NOMO-1 (cell line): ENCODE measurements around the gene EYS.
"Not testable (repeated sequence)": the region's sequence is repeated elsewhere in the genome, so short reads cannot be mapped to it uniquely, and the experiment has no call there.

Source experiments
- DNase-seq, 2 experiments: peaks; one replicate each; lab custom pipeline; 2025; ENCODE audit not compliant: unreplicated experiment in 2 of 2; lab: John Stamatoyannopoulos, UW

EYS gene

DNA sequence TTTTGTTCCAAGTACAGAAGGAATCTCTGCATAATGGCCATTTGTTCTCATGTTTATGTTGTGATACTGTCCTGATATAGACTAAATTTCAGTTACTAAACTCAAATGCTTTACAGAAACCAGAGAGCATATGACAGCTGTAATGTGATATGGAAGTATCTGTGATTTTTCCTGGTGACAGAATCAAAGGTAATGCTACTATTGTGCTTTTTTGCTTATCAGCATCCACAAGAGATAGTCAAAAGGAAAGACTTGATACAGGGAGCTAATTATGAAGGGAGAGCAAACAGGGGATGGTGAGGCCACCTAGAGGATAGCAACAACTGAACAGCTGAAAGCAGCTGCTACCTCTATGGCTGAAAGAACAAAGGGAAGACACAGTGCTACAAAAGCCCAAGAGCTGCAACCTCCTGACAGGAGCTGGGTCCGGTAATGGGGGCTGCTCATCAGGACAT, 1890.0 kb downstream of the EYS start:
- DNase-seq = peak in 1 of 2 experiments; percentile 7

DNA sequence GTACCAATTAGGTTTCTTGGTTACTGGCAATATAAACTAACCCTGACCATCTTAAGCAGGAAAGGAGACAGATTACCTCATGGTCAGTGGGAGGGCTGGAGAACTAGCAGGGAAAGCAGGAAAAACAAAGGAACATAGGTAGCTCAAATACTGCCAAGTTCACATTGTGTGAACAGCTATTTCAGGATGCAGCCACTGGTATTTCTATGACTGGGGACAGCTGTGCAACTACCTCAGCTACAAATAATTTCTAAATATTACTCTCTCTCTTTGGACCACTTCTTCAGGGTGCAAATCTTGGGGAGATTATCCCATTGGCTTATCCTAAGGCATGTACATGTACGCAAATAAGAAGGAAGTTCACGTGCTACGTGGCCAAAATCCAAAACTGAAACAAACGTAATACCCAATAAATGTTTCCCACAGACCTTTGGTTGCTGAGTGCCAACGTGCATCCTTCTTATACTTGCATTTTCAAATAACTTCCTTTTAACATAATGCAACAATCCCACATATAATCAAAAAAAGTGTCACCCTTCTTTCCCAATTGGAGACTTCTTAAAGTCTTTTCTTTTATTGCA, 1890.5 kb downstream of the EYS start:
- peak in 1 of 2 experiments; percentile 14 for DNase-seq

DNA sequence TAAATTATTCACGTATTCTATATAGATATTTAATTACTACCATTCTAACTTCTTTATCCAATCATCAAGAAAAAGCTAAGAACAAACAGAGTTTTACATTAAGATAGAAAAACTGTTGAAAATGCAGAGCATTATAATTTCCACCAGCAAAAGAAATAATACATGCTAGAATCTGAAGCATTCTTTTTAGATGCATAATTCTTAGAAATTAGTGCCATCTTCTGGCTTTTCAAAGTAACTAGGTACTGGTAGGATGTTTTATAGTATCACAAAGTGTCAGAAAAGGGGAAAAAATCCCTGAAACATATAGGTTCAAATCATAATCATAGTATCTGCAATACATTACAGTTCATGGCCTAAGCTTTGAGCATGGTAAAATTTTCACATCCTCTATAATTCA, 1892.6 kb downstream of the EYS start:
- DNase-seq = no peak

DNA sequence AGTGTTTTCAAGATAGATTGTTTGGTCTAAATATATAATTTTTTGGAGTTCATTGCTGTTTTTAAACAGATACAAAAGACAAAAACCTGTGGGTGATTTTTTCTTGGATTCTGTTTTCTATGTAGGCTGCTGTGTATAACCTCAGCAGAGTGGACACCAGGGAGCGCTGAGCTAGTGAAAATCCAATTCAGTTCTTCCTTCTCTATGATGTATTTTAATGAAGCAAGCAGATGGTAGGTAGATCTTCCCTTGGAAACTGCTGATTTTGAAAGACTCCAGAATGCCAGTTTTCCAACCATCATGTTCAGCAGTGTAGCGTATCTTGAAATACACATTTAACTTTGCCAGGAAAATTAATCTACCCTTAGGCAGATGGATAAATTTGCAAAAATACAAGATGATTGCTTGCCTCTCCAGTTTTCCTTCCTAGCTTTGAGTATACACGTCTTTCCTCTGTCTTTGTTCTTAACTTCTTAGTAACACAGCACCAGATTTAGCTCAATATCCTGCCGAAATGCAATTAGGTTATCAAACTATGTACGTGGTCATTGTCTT, 1893.4 kb downstream of the EYS start:
- no peak for DNase-seq

DNA sequence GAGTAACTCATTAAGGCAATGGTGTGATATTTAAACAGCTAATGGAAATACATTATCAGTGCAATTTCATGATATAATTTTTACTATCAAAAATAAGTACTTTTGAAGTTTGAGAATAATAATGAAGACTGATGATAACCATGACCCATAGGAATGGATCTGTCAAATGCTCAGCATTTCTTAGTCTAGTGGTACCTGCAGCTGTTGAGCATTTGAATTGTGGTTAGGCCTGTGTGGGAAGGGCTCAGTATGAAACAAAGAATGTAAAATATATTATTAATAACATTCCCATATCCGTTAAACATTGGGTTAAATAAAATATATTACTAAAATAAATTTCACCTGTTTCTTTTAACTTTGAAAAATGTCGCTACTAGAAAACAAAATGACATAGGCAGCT, 1898.5 kb downstream of the EYS start:
- DNase-seq = no peak

DNA sequence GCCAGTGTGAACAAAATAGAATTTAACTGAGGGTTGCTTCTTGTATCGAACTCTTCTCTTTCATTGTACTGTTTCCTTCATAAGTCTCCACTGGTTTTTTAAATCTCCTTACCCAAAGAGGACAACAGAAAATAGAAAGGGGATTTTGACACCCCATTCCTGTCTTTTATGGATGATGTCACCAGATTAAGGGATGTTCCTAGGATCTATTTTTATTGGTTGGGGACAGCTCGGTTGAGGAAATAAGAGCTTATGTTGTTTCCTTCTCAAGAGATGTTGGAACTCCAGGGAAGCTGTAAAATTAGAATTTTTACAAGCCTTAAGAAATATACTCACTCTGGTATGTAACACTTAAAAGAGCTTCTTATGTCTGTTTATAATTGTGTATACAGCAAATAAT, 1900.0 kb downstream of the EYS start:
- DNase-seq = no peak

DNA sequence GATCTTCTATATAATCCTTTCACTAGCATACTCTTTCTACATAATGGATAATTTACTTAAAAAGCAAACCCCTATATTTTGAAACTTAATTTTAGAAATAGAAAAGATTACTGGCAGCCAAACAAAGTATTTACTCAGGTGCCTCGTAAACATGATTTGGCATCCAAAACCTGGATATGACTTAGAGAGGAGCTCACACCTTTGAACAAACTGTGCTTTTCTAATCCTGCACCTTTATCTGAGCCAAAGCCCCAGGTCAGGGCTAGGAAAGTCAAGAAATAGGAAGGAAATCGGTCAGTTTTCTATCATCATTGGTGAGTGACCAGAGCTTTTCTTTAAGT, 1900.5 kb downstream of the EYS start:
- DNase-seq = no peak

DNA sequence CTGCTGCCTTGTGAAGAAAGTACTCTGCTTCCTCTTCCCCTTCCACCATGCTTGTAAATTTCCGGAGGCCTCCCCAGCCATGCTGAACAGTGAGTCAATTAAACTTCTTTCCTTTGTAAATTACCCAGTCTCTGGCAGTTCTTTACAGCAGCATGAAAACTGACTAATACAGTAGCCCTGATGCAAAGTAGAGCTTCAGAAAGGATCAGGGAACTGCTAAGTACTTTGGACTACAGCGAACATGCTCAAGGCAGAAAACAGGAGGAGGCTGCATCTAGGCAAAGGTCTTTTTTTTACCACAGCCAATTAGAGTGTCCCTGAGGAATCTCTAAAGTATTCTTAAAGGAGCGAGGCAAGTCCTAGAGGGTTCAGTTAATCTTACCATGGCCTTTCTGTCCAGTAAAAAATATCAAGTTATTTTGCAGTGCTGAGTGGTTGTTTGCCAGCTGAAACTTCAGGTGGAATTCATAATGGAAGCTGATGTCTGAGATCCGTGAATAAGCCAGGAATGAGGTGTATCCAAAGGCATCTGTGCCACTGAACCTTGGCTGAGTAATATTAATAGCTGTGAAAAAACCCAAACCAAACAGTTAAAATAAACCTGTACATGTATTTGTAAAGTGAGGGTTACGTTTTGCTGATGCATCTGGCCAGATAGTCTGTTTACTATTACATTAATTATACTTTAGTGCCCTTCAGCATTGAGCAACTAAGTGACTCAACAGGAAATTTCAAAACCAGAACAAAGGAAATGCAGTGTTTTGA, 1901.0 kb downstream of the EYS start:
- DNase-seq = peak; percentile 58 to 89

DNA sequence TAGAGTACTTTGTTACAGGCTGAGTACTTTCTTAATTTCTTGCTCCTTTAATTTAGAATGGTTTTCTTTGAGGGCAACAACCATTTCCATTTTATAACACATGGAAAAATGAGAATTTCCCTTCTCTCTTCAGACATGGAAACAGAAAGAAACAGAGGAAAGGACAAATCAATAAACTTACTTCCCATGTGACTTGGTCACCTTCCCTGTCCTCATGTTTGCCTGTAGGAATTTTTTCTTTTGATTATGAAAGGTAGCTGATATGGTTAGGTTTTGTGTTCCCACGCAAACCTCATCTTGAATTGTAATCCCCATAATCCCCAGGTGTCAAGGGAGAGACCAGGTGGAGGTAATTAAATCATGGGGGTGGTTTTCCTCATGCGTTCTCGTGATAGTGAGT, 1901.7 kb downstream of the EYS start:
- no peak for DNase-seq

DNA sequence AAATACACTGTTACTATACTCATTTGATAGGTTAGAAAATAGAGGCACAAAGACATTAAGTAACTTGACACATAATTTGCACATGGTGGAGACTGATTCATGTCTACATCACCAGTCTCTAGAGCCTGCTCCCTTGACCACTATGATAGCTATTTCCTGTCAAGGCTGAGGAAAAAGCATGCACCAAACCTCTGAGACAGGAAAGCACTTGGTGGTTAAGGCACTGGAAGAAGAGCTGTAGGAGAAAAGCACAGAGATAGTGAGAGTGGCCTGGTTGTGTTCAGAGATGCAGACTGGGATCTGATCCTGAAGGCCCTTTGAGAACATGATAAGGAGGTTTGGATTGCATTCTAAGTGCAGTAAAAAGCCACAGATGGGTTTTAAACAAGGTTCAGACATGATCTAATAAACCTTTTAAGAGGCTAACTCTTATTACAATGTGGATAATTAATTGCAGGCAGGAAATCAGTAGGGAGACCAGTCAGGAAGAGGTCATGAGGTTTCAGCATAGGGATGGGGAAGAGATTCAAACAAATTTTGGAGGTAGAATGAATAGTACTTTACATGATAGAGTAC, 1902.6 kb downstream of the EYS start:
- no peak for DNase-seq

DNA sequence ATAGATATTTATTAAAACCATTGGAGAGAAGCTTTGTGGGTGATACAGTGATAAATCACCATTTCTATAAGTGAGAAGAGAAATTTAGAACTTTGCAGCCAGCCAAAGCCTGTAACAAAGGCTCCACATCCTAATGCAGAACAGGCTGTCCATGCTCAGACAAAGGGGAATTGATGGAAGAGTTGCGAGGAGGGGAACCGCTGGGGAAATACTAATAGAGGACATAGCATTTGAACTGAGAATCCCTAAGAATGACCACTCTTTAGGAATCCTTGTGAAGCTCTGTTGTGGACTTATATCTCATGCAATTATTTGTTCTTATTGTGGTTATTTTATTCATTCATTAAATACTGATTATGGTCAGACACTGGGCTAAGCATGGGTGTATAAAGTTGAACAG, 1903.7 kb downstream of the EYS start:
- no peak for DNase-seq

DNA sequence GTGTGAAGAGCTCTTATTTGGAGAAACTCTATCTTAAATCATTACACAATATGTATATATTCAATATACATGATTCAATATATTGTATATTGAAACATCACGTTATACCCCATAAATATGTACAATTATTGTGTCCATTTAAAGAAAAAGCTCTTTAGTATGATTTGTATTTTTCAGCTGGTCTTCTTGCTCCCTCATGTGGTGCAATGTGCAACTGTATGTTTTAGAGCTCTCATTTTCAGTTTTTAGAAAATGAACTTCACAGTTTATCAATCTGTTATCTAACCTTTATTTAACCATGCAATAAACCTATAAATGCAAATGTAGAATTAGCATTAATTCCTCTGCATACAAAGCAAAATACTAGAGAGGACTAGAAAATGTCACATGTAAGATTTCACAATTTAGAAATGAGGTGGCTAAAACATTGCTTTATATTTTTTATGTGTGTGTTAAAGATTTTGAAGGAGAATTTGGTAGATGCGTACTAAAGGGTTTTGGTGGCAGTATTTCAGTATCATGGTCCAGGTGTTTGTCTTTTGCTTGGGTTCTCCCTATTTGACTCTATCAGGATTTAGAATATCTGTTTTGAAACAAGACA, 1904.3 kb downstream of the EYS start:
- DNase-seq = peak in 1 of 2 experiments; percentile 21

DNA sequence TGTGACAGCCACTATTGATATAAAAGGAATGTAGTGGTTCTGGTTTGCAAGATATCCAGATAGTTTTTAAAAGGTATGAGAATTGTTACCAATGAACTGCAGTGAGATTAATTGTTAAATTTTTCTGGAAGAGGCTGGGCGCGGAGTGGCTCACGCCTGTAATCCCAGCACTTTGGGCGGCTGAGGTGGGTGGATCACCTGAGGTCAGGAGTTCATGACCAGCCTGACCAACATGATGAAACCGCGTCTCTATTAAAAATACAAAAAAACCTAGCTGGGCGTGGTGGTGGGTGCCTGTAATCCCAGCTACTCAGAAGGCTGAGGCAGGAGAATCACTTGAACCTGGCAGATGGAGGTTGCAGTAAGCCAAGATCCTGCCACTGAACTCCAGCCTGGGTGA, 1906.6 kb downstream of the EYS start:
- DNase-seq = not testable (repeated sequence)

DNA sequence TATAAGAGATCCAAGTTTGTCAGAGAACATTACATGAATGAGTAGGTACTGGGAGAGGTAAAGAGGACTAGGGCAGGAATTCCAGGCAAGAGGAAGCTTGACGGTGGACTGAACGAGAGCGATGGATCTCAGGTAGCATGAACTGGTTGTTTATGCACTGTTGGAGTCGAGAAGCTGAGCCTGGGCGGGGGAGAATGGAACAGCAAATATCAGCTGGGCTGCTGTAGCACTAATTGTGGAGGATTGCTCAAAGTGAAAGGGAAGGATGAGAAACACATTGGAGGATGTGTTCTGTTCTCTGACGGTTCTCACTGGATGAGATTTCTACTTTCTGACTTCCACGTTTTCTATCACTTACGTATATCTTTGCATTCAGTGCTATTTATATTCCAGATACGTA, 1907.2 kb downstream of the EYS start:
- no peak for DNase-seq

DNA sequence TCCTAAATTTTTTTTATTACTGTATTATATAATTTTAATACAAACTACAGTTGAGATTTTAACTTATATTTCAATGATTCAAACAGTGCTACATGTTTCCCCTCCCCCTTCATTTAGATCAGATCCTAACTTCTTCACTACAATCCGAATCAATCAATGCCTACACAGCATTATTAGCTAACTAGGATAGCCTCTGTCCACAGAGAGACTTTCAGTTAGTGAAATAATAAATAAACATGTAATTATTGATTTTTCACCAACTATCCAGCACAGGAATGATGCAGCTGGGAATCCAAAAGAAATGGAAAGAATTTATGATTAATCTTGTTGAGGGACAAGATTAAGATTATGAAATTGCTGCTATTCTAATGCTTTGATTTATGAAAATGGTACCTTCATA, 1907.7 kb downstream of the EYS start:
- DNase-seq = no peak

DNA sequence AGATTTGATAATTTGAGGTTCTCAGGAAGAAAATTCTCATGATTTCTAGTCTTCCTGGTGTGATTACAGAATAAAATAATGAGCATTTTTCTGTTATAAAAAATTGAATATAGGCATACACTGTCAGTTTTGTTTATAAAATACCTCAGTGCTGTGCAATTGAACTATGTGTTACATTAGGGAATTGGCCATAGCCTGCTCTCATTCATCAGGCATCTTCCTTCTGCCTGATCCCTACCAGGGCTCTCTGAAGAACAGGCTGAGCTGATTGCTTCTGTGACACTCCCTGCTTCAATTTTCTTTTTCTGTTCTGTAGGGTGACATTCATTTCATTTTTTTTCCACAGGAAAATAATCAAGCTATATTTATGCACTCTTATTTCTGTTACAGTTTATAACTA, 1908.6 kb downstream of the EYS start:
- DNase-seq = no peak

DNA sequence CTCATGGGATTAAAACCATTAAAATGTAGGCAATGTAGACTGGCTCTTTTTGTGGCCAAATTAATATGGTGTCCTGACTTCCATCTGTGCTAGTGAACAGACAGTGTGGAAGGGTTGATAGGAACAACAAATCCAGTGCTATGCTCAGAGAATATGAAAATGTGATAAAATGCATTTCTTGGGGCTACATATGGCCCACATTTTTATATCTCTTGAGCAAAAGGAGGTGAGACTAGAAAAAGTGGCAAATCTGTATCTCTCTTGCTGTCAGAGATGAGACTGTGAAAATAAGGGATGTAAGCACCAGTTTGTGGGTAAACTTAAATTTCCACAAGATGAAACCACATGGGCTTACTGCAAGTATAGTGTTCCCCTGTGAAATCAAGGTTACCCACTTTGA, 1909.3 kb downstream of the EYS start:
- peak in 1 of 2 experiments; percentile 3 for DNase-seq

DNA sequence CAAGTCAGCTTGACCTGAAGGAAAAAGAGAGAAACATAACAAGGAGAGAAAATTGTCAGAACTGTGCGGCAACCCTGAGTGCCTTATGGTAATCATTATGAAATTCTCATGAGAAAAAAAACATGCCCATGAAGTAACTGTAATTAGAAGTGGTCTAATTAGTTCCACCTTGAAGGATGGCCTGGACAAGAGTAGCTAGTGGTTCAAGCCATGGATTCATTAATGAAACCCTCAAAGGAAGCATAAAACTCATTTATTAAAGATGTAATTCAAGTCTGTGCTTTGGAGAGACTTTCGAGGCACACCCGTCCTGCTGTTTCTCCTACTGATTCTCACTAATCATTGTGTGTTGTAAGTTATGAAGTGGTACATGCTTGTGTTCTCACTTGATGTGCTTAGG, 1911.2 kb downstream of the EYS start:
- DNase-seq = no peak

DNA sequence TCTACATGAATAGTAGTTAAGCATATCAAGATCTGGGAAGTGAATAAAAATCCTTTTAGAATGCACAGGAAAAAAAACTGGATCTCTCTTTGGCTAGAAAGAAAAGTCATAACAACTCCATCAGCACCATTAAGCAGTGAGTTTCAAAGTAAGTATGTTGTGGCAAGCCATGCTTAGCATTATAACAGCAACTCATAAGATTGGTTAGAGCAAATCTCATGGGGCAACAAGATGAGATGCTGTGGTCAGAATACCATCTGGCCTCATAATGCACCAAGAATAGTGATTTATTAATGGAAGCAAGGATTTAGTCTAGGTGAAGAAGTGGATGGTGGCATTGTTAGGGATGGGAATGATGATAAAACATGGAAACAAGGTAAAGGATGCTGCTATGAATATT, 1912.0 kb downstream of the EYS start:
- no peak for DNase-seq

DNA sequence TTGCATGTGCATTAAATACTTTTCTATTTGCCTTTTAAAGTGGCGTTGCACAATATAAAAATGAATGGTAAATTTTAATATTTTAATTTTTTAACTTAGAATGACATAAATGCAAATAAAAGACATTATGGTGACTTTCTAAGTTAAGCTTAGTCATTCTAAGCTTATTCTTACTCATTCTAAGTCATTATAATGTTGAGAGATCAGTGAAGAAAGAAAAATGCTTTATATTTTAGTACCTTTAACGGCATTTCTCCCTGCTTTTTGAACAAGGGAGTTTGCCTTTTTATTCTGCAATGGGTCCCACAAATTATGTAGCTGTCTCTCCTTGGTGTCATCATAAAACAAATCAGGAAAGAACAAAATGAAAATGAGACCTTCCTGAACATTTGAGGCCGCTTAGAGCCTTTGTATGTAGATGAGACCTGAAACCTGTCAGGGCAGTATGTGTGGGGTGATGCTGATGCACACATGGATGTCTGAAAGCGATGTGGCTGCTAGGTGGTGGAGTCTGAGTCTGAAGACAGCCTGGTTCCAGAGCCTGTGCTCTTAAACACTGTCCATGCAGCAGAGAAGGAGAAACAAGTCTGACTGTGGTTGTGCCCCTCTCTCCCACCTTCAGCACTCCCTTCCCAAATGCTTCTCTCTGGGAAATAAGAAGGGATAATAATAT, 1913.4 kb downstream of the EYS start:
- no peak for DNase-seq
